Measurements from ENCODE around the gene EP400.

- TF ChIP-seq EZH2phosphoT487 (IDR thresholded peaks at IDR 0.05; ENCODE audit: low read depth) (no peak), CTCF (IDR thresholded peaks at IDR 0.05; ENCODE audit: low read depth, low read length) (no peak)
These were observed 114.9 kb downstream of the EP400 start for GRCh38 chr12:132064631-132065030.

Data from OCI-LY3 (cell line).